Effector memory CD4-positive, alpha-beta T cell (primary cell): ENCODE results near the gene CAMSAP1.
"Not testable (repeated sequence)": the region's sequence is repeated elsewhere in the genome, so short reads cannot be mapped to it uniquely, and the experiment has no call there.

ENCODE experiments used
- DNase-seq, 3 donors: peaks; one replicate each; pipeline ENCODE4 v3.0.0-alpha.2; 2020
- H3K27ac ChIP-seq: 2 replicates; pipeline ENCODE4 v1.7.0; 2013; ENCODE audit warnings: mild to moderate bottlenecking, low read length, moderate library complexity; ENCODE audit not compliant: insufficient read depth, poor library complexity, severe bottlenecking
- H3K27me3 ChIP-seq: replicated peaks from 2 replicates; pipeline ENCODE4 v1.7.0; 2013; ENCODE audit warnings: mild to moderate bottlenecking, low read length; ENCODE audit not compliant: insufficient read depth, control insufficient read depth, poor library complexity, severe bottlenecking
- H3K36me3 ChIP-seq: 2 replicates; pipeline ENCODE4 v1.7.0; 2013; ENCODE audit warnings: mild to moderate bottlenecking, low read length, moderate library complexity; ENCODE audit not compliant: control insufficient read depth, insufficient read depth
- H3K4me1 ChIP-seq: 2 replicates; pipeline ENCODE4 v1.7.0; 2013; ENCODE audit warnings: low read length, mild to moderate bottlenecking; ENCODE audit not compliant: control insufficient read depth, insufficient read depth, poor library complexity, severe bottlenecking
- H3K4me3 ChIP-seq: 2 replicates; pipeline ENCODE4 v1.7.0; 2013; ENCODE audit warnings: low read length, low read depth, mild to moderate bottlenecking; ENCODE audit not compliant: insufficient read depth, poor library complexity, severe bottlenecking
- H3K9me3 ChIP-seq: 2 replicates; pipeline ENCODE4 v1.7.0; 2013; ENCODE audit warnings: mild to moderate bottlenecking, low read length, moderate library complexity; ENCODE audit not compliant: control insufficient read depth

The CAMSAP1 gene

DNA sequence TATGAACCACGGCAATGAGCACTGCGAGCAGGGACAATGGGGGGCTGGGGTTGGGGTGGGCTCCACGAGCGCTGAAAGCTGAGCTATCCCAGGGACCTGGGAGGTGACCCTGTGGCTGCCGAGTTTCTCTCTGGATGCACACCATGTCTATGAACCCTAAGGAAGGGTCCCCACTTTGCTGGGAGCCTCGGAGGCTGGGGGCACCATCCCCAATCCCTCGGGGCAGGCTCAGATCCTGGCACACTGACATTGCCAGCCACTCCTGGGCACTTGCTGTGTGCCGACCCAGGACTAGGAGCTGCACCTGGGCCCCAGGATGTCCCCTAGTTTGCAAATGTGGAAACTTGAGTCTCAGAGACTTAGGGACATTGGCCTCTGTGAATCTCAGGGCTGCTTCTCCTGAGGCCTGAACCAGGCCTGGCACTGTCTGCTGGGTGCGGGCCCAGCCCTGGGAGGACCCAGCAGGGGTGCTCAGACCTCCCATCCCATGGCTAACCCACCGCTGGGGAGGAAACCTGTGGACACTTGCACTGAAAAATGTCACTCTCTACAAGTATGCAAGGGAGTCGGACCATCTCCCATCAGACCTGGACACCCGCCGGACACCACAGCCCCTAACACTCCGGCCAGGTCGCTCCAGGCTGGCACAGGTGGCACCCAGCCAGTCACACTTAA is 13.0 kb upstream of the CAMSAP1 start:
- H3K27ac ChIP-seq: no peak overlapping the region
- H3K36me3 ChIP-seq: no peaks in the 10 kb centered on the region
- peaks cover 16% of the 10 kb centered on the region for H3K9me3 ChIP-seq
- H3K27me3 ChIP-seq: no peaks in the 10 kb centered on the region
- H3K4me3 ChIP-seq: no peak overlapping the region
- DNase-seq: no peak
- H3K4me1 ChIP-seq: peaks cover under 1% of the 10 kb centered on the region

- Histone ChIP-seq H3K27me3 (no peaks in the 10 kb centered on the region), H3K27ac (no peak overlapping the region), H3K9me3 (peaks cover 16% of the 10 kb centered on the region), H3K4me3 (no peak overlapping the region), H3K4me1 (no peaks in the 10 kb centered on the region), H3K36me3 (peaks cover 4% of the 10 kb centered on the region)
- DNase-seq: no peak
These were observed 12.1 kb upstream of the CAMSAP1 start for GRCh38 chr9:135919318-135919890.

DNA sequence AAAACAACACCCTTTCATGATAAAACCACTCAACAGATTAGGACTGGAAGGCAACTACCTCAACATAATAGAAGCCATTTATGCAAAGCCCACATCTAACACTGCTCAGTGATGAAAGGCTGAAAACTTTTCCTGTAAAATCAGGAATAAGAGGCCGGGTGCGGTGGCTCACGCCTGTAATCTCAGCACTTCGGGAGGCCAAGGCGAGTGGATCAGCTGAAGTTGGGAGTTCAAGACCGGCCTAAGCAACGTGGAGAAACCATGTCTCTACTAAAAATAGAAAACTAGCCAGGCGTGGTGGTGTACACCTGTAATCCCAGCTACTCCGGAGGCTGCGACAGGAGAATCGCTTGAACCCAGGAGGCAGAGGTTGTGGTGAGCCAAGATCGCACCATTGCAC is 8.9 kb upstream of the CAMSAP1 start:
- H3K4me3 ChIP-seq, H3K4me1 ChIP-seq, DNase-seq, H3K27ac ChIP-seq, H3K27me3 ChIP-seq: not testable (repeated sequence)
- H3K9me3 ChIP-seq: peaks cover 16% of the 10 kb centered on the region
- peaks cover 13% of the 10 kb centered on the region for H3K36me3 ChIP-seq

- no peak for DNase-seq
- Histone ChIP-seq H3K4me1 (no peaks in the 10 kb centered on the region), H3K36me3 (peaks cover 19% of the 10 kb centered on the region), H3K27me3 (no peaks in the 10 kb centered on the region), H3K9me3 (peaks cover 16% of the 10 kb centered on the region), H3K27ac (no peak overlapping the region), H3K4me3 (no peak overlapping the region)
These were observed 7.6 kb upstream of the CAMSAP1 start for GRCh38 chr9:135914921-135915320.

DNA sequence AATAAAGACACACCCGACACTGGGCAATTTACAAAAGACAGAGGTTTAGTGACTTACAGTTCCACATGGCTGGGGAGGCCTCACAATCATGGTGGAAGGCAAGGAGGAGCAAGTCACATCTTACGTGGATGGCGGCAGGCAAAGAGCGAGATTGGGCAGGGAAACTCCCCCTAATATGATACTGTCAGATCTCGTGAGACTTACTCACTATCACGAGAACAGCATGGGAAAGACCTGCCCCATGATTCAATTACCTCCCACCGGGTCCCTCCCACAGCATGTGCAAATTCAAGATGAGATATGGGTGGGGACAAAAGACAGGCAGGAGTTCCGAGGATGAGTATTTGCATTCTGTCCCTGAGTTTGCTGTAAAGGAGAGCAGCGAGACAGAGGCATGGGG is 3.9 kb upstream of the CAMSAP1 start:
- not testable (repeated sequence) for H3K27ac ChIP-seq, H3K9me3 ChIP-seq, DNase-seq, H3K27me3 ChIP-seq, H3K4me3 ChIP-seq
- peaks cover 16% of the 10 kb centered on the region for H3K4me1 ChIP-seq
- peaks cover 19% of the 10 kb centered on the region for H3K36me3 ChIP-seq

GRCh38 chr9:135910757-135911156 is 3.4 kb upstream of the CAMSAP1 start:
- no peak overlapping the region for H3K27ac ChIP-seq
- no peaks in the 10 kb centered on the region for H3K9me3 ChIP-seq
- no peak for DNase-seq
- H3K36me3 ChIP-seq: peaks cover 19% of the 10 kb centered on the region
- H3K27me3 ChIP-seq: no peaks in the 10 kb centered on the region
- peaks cover 21% of the 10 kb centered on the region for H3K4me1 ChIP-seq
- no peak overlapping the region for H3K4me3 ChIP-seq

DNA sequence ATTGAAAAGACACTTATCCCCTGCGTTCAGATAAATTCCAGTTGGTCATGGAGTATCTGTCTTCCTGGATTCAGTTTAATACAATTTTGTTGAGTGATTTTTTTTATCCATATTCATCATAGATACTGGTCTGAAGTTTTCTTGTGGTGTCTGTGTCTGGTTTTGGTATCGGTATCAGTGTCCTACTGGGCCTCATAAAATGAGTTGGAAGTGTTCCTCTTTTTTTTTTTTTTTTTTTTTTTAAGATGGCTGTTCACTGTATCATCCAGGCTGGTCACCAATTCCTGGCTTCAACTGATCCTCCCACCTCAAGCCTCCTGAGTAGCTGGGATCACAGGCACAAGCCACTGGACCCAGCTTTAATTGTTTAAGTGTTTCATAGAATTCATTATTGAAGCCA is 2.9 kb upstream of the CAMSAP1 start:
- Histone ChIP-seq H3K27me3 (no peaks in the 10 kb centered on the region), H3K36me3 (peaks cover 18% of the 10 kb centered on the region), H3K4me3 (no peak overlapping the region), H3K9me3 (no peaks in the 10 kb centered on the region), H3K4me1 (peaks cover 23% of the 10 kb centered on the region), H3K27ac (no peak overlapping the region)
- DNase-seq: no peak

GRCh38 chr9:135909371-135909770 is 2.0 kb upstream of the CAMSAP1 start:
- H3K9me3 ChIP-seq: no peaks in the 10 kb centered on the region
- peaks cover 15% of the 10 kb centered on the region for H3K36me3 ChIP-seq
- peaks cover 24% of the 10 kb centered on the region for H3K4me1 ChIP-seq
- H3K27ac ChIP-seq: no peak overlapping the region
- H3K4me3 ChIP-seq: no peak overlapping the region
- DNase-seq: no peak
- no peaks in the 10 kb centered on the region for H3K27me3 ChIP-seq

DNA sequence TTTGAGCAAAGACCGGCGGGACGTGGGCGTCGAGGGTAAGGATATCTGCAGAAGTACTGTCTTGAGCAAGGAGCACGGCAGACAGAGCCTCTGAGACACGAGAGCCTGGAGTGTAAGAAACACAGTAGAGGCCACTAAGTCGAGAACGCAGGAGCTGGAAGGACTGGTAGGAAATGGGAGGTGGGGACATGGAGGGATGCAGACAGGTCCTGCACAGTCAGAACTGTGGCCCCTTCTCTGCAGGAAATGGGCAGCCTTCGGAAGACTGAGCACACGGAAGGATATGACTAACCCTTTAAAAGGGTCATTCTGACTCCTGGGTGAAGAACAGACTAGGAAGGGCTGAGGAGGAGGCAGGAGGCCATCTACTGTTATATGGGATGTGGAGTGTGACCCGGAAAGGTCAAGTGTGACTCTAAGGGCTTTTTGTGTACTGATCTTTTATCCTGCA is 1.4 kb upstream of the CAMSAP1 start:
- H3K9me3 ChIP-seq: no peaks in the 10 kb centered on the region
- peaks cover 14% of the 10 kb centered on the region for H3K36me3 ChIP-seq
- H3K27ac ChIP-seq: no peak overlapping the region
- no peaks in the 10 kb centered on the region for H3K27me3 ChIP-seq
- no peak overlapping the region for H3K4me3 ChIP-seq
- DNase-seq: no peak
- peaks cover 24% of the 10 kb centered on the region for H3K4me1 ChIP-seq

DNA sequence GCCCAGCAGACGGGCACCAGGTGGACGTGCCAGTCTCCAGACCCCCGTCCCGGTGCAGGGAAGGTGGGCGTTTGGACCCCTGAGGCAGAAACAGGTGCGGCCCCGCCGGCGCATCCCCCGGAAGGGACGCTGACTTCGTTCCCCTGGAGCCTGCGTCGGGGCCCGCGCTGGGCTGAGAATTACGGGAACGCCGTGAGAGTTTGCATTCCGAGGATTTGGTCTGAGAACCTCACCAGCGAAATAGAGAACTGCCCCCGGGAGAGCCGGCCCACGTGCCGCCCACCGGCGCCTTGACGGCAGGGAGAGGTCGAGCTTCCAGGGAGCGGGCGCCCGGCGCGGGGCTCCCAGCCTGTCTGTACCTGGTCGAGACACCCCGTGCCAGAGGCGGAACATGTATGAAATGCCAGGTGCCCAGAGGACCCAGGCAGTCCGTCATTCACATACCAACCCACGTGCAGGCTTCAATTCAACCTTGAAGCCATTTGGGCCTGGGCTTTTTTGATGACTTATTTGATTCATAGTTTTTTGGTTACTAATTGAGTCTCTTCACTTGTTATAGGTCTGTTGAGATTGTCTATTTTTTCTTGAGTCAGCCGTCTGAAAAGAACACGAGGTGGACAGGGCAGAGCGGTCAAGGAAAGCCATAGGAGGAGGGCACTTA is 877 bp upstream of the CAMSAP1 start:
- Histone ChIP-seq H3K4me3 (peak overlapping the region; percentile 90), H3K9me3 (no peaks in the 10 kb centered on the region), H3K4me1 (peaks cover 24% of the 10 kb centered on the region), H3K36me3 (peaks cover 9% of the 10 kb centered on the region), H3K27me3 (no peaks in the 10 kb centered on the region), H3K27ac (peak overlapping the region; percentile 72)
- no peak for DNase-seq
